Stimulated activated naive B cell treated with anti-CD40 and anti-IgM and Interleukin-4, amounts not matched to agents 10 μg/mL and 1 μg/mL and 100 μg/mL, for 72 hours (primary cell): ENCODE data around the gene NLK.
A peak's percentile ranks its signal among the peaks of the same experiment; 100 is the strongest.
"Not testable (repeated sequence)": the region's sequence is repeated elsewhere in the genome, so short reads cannot be mapped to it uniquely, and the experiment has no call there.

Source experiments
- ATAC-seq, 2 donors: fragments of 150-1000 bp; cut with Tn5 transposase; replicated peaks; 2 replicates each; pipeline ENCODE4 v1.10.0; 2021; ENCODE audit warnings: moderate library complexity in 1 of 2
- DNase-seq: peaks from one replicate; pipeline ENCODE4 v3.0.0; 2021
- H3K27ac Mint-ChIP-seq: one replicate; pipeline ENCODE4 v1.8.0; 2022; ENCODE audit warnings: mild to moderate bottlenecking, mixed read lengths
- H3K27me3 Mint-ChIP-seq, 2 donors: one replicate each; pipeline ENCODE4 v1.8.0; 2022; ENCODE audit warnings: mixed read lengths in 2 of 2
- H3K36me3 Mint-ChIP-seq, 2 donors: one replicate each; pipeline ENCODE4 v1.8.0; 2022; ENCODE audit warnings: mixed read lengths in 2 of 2, mild to moderate bottlenecking in 1 of 2
- H3K4me1 Mint-ChIP-seq, 2 donors: one replicate each; pipeline ENCODE4 v1.8.0; 2022; ENCODE audit warnings: mixed read lengths in 2 of 2, mild to moderate bottlenecking in 1 of 2
- H3K4me3 Mint-ChIP-seq, 2 donors: one replicate each; pipeline ENCODE4 v1.8.0; 2022; ENCODE audit warnings: mild to moderate bottlenecking in 2 of 2, mixed read lengths in 2 of 2, moderate library complexity in 1 of 2
- H3K9me3 Mint-ChIP-seq, 2 donors: one replicate each; pipeline ENCODE4 v1.8.0; 2022; ENCODE audit warnings: mixed read lengths in 2 of 2, mild to moderate bottlenecking in 1 of 2

The NLK gene

GRCh38 chr17:28177351-28177750 is 134.9 kb downstream of the NLK start:
- peaks cover 12 to 21% of the 10 kb centered on the region in 2 donors for H3K4me1 Mint-ChIP-seq
- H3K9me3 Mint-ChIP-seq: peaks cover 0 to 1% of the 10 kb centered on the region in 2 donors
- H3K4me3 Mint-ChIP-seq: no peak overlapping the region
- DNase-seq (no peak), ATAC-seq (no peak)
- H3K27me3 Mint-ChIP-seq: no peaks in the 10 kb centered on the region
- H3K27ac Mint-ChIP-seq: no peak overlapping the region
- peaks cover 28 to 31% of the 10 kb centered on the region in 2 donors for H3K36me3 Mint-ChIP-seq

- peaks cover 6 to 10% of the 10 kb centered on the region in 2 donors for H3K4me1 Mint-ChIP-seq
- H3K4me3 Mint-ChIP-seq: no peak overlapping the region
- ATAC-seq: no peak
These were observed 136.3 kb downstream of the NLK start for GRCh38 chr17:28178800-28179199.

GRCh38 chr17:28180449-28180848 is 138.0 kb downstream of the NLK start:
- no peak overlapping the region for H3K27ac Mint-ChIP-seq
- H3K27me3 Mint-ChIP-seq: no peaks in the 10 kb centered on the region
- H3K36me3 Mint-ChIP-seq: peaks cover 17 to 18% of the 10 kb centered on the region in 2 donors
- no peaks in the 10 kb centered on the region for H3K9me3 Mint-ChIP-seq
- ATAC-seq: no peak
- no peak for DNase-seq
- no peak overlapping the region for H3K4me3 Mint-ChIP-seq
- peaks cover 0 to 3% of the 10 kb centered on the region in 2 donors for H3K4me1 Mint-ChIP-seq

More at GRCh38 chr17:28178800-28179199, 136.3 kb downstream of the NLK start:
- DNase-seq: no peak
- Mint-ChIP-seq H3K9me3 (peaks cover 0 to 1% of the 10 kb centered on the region in 2 donors), H3K36me3 (peaks cover 16 to 18% of the 10 kb centered on the region in 2 donors), H3K27ac (no peak overlapping the region), H3K27me3 (no peaks in the 10 kb centered on the region)

GRCh38 chr17:28181568-28181967 is 139.1 kb downstream of the NLK start:
- no peak overlapping the region for H3K27ac Mint-ChIP-seq
- no peak overlapping the region for H3K4me3 Mint-ChIP-seq
- DNase-seq: no peak
- peaks cover 0 to 2% of the 10 kb centered on the region in 2 donors for H3K9me3 Mint-ChIP-seq
- H3K4me1 Mint-ChIP-seq: peaks cover 0 to 3% of the 10 kb centered on the region in 2 donors
- peaks cover 28 to 29% of the 10 kb centered on the region in 2 donors for H3K36me3 Mint-ChIP-seq
- H3K27me3 Mint-ChIP-seq: no peaks in the 10 kb centered on the region
- no peak for ATAC-seq

- no peak overlapping the region for H3K4me3 Mint-ChIP-seq
- DNase-seq (no peak), ATAC-seq (no peak)
- H3K27me3 Mint-ChIP-seq: no peaks in the 10 kb centered on the region
- H3K9me3 Mint-ChIP-seq: peaks cover 0 to 2% of the 10 kb centered on the region in 2 donors
- no peak overlapping the region for H3K27ac Mint-ChIP-seq
- H3K4me1 Mint-ChIP-seq: peaks cover 0 to 3% of the 10 kb centered on the region in 2 donors
- H3K36me3 Mint-ChIP-seq: peaks cover 29 to 30% of the 10 kb centered on the region in 2 donors
These were observed 140.1 kb downstream of the NLK start for GRCh38 chr17:28182559-28182958.

- no peak for ATAC-seq
- Mint-ChIP-seq H3K36me3 (peaks cover 32% of the 10 kb centered on the region in 2 donors), H3K4me3 (no peak overlapping the region), H3K4me1 (no peaks in the 10 kb centered on the region), H3K9me3 (peaks cover 0 to 2% of the 10 kb centered on the region in 2 donors), H3K27me3 (no peaks in the 10 kb centered on the region), H3K27ac (no peak overlapping the region)
- no peak for DNase-seq
These were observed 143.2 kb downstream of the NLK start for GRCh38 chr17:28185658-28186057.

- not testable (repeated sequence) for H3K27ac Mint-ChIP-seq, H3K4me1 Mint-ChIP-seq, H3K27me3 Mint-ChIP-seq, H3K9me3 Mint-ChIP-seq, ATAC-seq, DNase-seq, H3K4me3 Mint-ChIP-seq
- H3K36me3 Mint-ChIP-seq: peaks cover 34 to 37% of the 10 kb centered on the region in 2 donors
These were observed 144.0 kb downstream of the NLK start for GRCh38 chr17:28186472-28186871.

GRCh38 chr17:28187931-28188330 is 145.5 kb downstream of the NLK start:
- Mint-ChIP-seq H3K27me3 (no peaks in the 10 kb centered on the region), H3K4me1 (peaks cover 4 to 5% of the 10 kb centered on the region in 2 donors), H3K36me3 (peaks cover 38 to 46% of the 10 kb centered on the region in 2 donors)

GRCh38 chr17:28188841-28189263 is 146.4 kb downstream of the NLK start:
- Mint-ChIP-seq H3K27me3 (no peaks in the 10 kb centered on the region), H3K4me1 (peaks cover 9 to 11% of the 10 kb centered on the region in 2 donors), H3K27ac (no peak overlapping the region), H3K9me3 (peaks cover 0 to 2% of the 10 kb centered on the region in 2 donors), H3K4me3 (no peak overlapping the region), H3K36me3 (peaks cover 41 to 53% of the 10 kb centered on the region in 2 donors)
- ATAC-seq (no peak), DNase-seq (no peak)

More at GRCh38 chr17:28187931-28188330, 145.5 kb downstream of the NLK start:
- Mint-ChIP-seq H3K27ac (no peak overlapping the region), H3K4me3 (no peak overlapping the region), H3K9me3 (peaks cover 0 to 2% of the 10 kb centered on the region in 2 donors)
- ATAC-seq (no peak), DNase-seq (no peak)

- Mint-ChIP-seq H3K36me3 (peaks cover 35 to 48% of the 10 kb centered on the region in 2 donors), H3K4me1 (peaks cover 9 to 11% of the 10 kb centered on the region in 2 donors), H3K4me3 (no peak overlapping the region), H3K27me3 (no peaks in the 10 kb centered on the region), H3K9me3 (peaks cover 0 to 2% of the 10 kb centered on the region in 2 donors), H3K27ac (no peak overlapping the region)
- DNase-seq: no peak
- no peak for ATAC-seq
These were observed 147.2 kb downstream of the NLK start for GRCh38 chr17:28189667-28190066.

- DNase-seq (no peak), ATAC-seq (no peak)
- H3K27ac Mint-ChIP-seq: no peak overlapping the region
- peaks cover 0 to 2% of the 10 kb centered on the region in 2 donors for H3K9me3 Mint-ChIP-seq
- H3K4me1 Mint-ChIP-seq: peaks cover 9 to 11% of the 10 kb centered on the region in 2 donors
- no peaks in the 10 kb centered on the region for H3K27me3 Mint-ChIP-seq
- no peak overlapping the region for H3K4me3 Mint-ChIP-seq
- peaks cover 27 to 43% of the 10 kb centered on the region in 2 donors for H3K36me3 Mint-ChIP-seq
These were observed 148.5 kb downstream of the NLK start for GRCh38 chr17:28191018-28191417.

- DNase-seq (no peak), ATAC-seq (peak; percentile 89)
- no peak overlapping the region for H3K27ac Mint-ChIP-seq
- no peaks in the 10 kb centered on the region for H3K27me3 Mint-ChIP-seq
- no peak overlapping the region for H3K4me3 Mint-ChIP-seq
- peaks cover 9 to 11% of the 10 kb centered on the region in 2 donors for H3K4me1 Mint-ChIP-seq
- peaks cover 27 to 49% of the 10 kb centered on the region in 2 donors for H3K36me3 Mint-ChIP-seq
- no peaks in the 10 kb centered on the region for H3K9me3 Mint-ChIP-seq
These were observed 150.8 kb downstream of the NLK start for GRCh38 chr17:28193241-28193640.

GRCh38 chr17:28194382-28194781 is 151.9 kb downstream of the NLK start:
- no peaks in the 10 kb centered on the region for H3K9me3 Mint-ChIP-seq
- DNase-seq: no peak
- peaks cover 9 to 11% of the 10 kb centered on the region in 2 donors for H3K4me1 Mint-ChIP-seq
- H3K27me3 Mint-ChIP-seq: no peaks in the 10 kb centered on the region
- H3K36me3 Mint-ChIP-seq: peaks cover 30 to 49% of the 10 kb centered on the region in 2 donors
- H3K27ac Mint-ChIP-seq: no peak overlapping the region
- no peak for ATAC-seq
- H3K4me3 Mint-ChIP-seq: no peak overlapping the region

- peaks cover 9 to 11% of the 10 kb centered on the region in 2 donors for H3K4me1 Mint-ChIP-seq
- H3K27ac Mint-ChIP-seq: no peak overlapping the region
- H3K36me3 Mint-ChIP-seq: peaks cover 21 to 39% of the 10 kb centered on the region in 2 donors
- H3K27me3 Mint-ChIP-seq: no peaks in the 10 kb centered on the region
- no peaks in the 10 kb centered on the region for H3K9me3 Mint-ChIP-seq
- DNase-seq: no peak
- no peak overlapping the region for H3K4me3 Mint-ChIP-seq
- no peak for ATAC-seq
These were observed 154.2 kb downstream of the NLK start for GRCh38 chr17:28196636-28197035.

GRCh38 chr17:28199115-28199514 is 156.6 kb downstream of the NLK start:
- Mint-ChIP-seq H3K27me3 (peaks cover 0 to 3% of the 10 kb centered on the region in 2 donors), H3K9me3 (no peaks in the 10 kb centered on the region), H3K27ac (no peak overlapping the region), H3K4me1 (no peaks in the 10 kb centered on the region), H3K36me3 (peaks cover 12 to 24% of the 10 kb centered on the region in 2 donors), H3K4me3 (no peak overlapping the region)
- ATAC-seq (no peak), DNase-seq (no peak)
